PC-9 (cell line): ENCODE data around the gene HAPLN2. TPM values are rescaled to one million over a fixed set of nuclear protein-coding genes. Genes with fewer than 3 reads are reported as not detected.

Experiments
- BruUV-seq: library from RNA; stranded (reverse); fragments of 400-500 nt; replicated peaks from 2 replicates; lab custom pipeline; 2021; lab: Mats Ljungman, UMichigan
- CTCF ChIA-PET: fragments of 300-600 bp; sonication (Branson Sonifier 250); formaldehyde crosslinking; loops from one replicate; lab custom pipeline; 2022; ENCODE audit warnings: antibody characterized with exemption; lab: Charles Lee
- POLR2A ChIA-PET: fragments of 300-600 bp; sonication (Branson Sonifier 250); formaldehyde crosslinking; loops from one replicate; lab custom pipeline; 2022; ENCODE audit warnings: antibody characterized with exemption; ENCODE audit not compliant: unreplicated experiment; lab: Charles Lee
- DNase-seq, 2 experiments: peaks; one replicate each; pipeline versions ENCODE4 v3.0.0 to v3.0.0-alpha.2; 2015 to 2022; ENCODE audit warnings: mixed read lengths in 1 of 2
- H2AFZ ChIP-seq: fragments of 200-600 bp; sonication (generic); 2 replicates; pipeline ENCODE4 v1.8.1; 2017; ENCODE audit warnings: antibody characterized with exemption
- H3F3A ChIP-seq: fragments of 200-600 bp; sonication (generic); 2 replicates; pipeline ENCODE4 v1.8.1; 2017; ENCODE audit warnings: antibody characterized with exemption, mild to moderate bottlenecking, low read depth; ENCODE audit not compliant: insufficient read depth
- H3K27ac ChIP-seq: fragments of 200-600 bp; sonication (generic); 2 replicates; pipeline ENCODE4 v1.6.1; 2016; ENCODE audit warnings: mixed run types
- H3K27me3 ChIP-seq: fragments of 200-600 bp; sonication (generic); 2 replicates; pipeline ENCODE4 v1.6.1; 2016; ENCODE audit warnings: low read depth, mixed run types; ENCODE audit not compliant: insufficient read depth
- H3K36me3 ChIP-seq: fragments of 200-600 bp; sonication (generic); 2 replicates; pipeline ENCODE4 v1.6.1; 2016; ENCODE audit warnings: low read depth, mixed run types
- H3K4me1 ChIP-seq: fragments of 200-600 bp; sonication (generic); replicated peaks from 2 replicates; pipeline ENCODE4 v1.6.1; 2016; ENCODE audit warnings: mixed run types; ENCODE audit not compliant: insufficient read depth
- H3K4me2 ChIP-seq: fragments of 200-600 bp; sonication (generic); 2 replicates; pipeline ENCODE4 v1.6.1; 2017; ENCODE audit warnings: mixed run types
- H3K4me3 ChIP-seq: fragments of 200-600 bp; sonication (generic); 2 replicates; pipeline ENCODE4 v1.6.1; 2016; ENCODE audit warnings: mixed run types
- H3K79me2 ChIP-seq: fragments of 200-600 bp; sonication (generic); 2 replicates; pipeline ENCODE4 v1.6.1; 2017; ENCODE audit warnings: low read depth, mixed run types
- H3K9me2 ChIP-seq: fragments of 200-600 bp; sonication (generic); 2 replicates; pipeline ENCODE4 v1.8.1; 2017; ENCODE audit warnings: mild to moderate bottlenecking; ENCODE audit not compliant: insufficient read depth
- H3K9me3 ChIP-seq: fragments of 200-600 bp; sonication (generic); 2 replicates; pipeline ENCODE4 v1.8.1; 2016; ENCODE audit warnings: low read depth; ENCODE audit not compliant: insufficient read depth
- H4K20me1 ChIP-seq: fragments of 200-600 bp; sonication (generic); 2 replicates; pipeline ENCODE4 v1.8.1; 2017; ENCODE audit not compliant: insufficient read depth
- CTCF ChIP-seq: fragments of 200-600 bp; sonication (generic); conservative IDR thresholded peaks from 2 replicates; pipeline ENCODE4 v1.6.1; 2017; ENCODE audit warnings: mixed run types, antibody characterized with exemption, mild to moderate bottlenecking, moderate library complexity
- EZH2 ChIP-seq: fragments of 200-600 bp; sonication (generic); IDR thresholded peaks from 2 replicates; pipeline ENCODE4 v1.8.0; 2017; ENCODE audit warnings: antibody characterized with exemption, low read depth
- intact Hi-C: fragments of 100-400 bp; cut with micrococcal nuclease; formaldehyde crosslinking; loops from one replicate; pipeline ENCODE4 v1.10.0; 2022; ENCODE audit not compliant: unreplicated experiment
- total RNA-seq: library from RNA; stranded (reverse); gene quantifications from 2 replicates; pipeline ENCODE4 v1.2.3, GENCODE V29; 2021

HAPLN2 gene
- total RNA-seq, 1 experiment from 2014 or later = not detected

- Histone ChIP-seq H3K36me3 (peaks cover 23% of the 10 kb centered on the region), H3K4me2 (no peak overlapping the region)
These were observed 27.6 kb downstream of the HAPLN2 start for GRCh38 chr1:156646738-156647211.

GRCh38 chr1:156647351-156647750 is 28.1 kb downstream of the HAPLN2 start:
- ChIA-PET POLR2A (no interaction called here), CTCF (no interaction called here)
- intact Hi-C loops = no loop called here
- H2AFZ ChIP-seq = no peak overlapping the region
- DNase-seq = no peak
- no peak overlapping the region for H3K4me2 ChIP-seq
- no peak for TF ChIP-seq EZH2
- TF ChIP-seq CTCF = no peak
- H4K20me1 ChIP-seq = peaks cover 98% of the 10 kb centered on the region
- no peaks in the 10 kb centered on the region for H3K79me2 ChIP-seq
- H3K27ac ChIP-seq = no peak overlapping the region
- no peaks in the 10 kb centered on the region for H3K9me2 ChIP-seq
- BruUV-seq = no TSS peak
- H3K36me3 ChIP-seq = peaks cover 23% of the 10 kb centered on the region
- H3K9me3 ChIP-seq = no peaks in the 10 kb centered on the region
- H3K27me3 ChIP-seq = no peaks in the 10 kb centered on the region
- H3K4me3 ChIP-seq = no peak overlapping the region
- H3K4me1 ChIP-seq = no peaks in the 10 kb centered on the region
- peaks cover 45% of the 10 kb centered on the region; the same call in 1 of the 2 replicates for H3F3A ChIP-seq

More at GRCh38 chr1:156646738-156647211, 27.6 kb downstream of the HAPLN2 start:
- Histone ChIP-seq H2AFZ (no peak overlapping the region), H4K20me1 (peaks cover 96% of the 10 kb centered on the region), H3K4me1 (no peaks in the 10 kb centered on the region), H3K9me2 (no peaks in the 10 kb centered on the region), H3K27ac (no peak overlapping the region), H3K79me2 (no peaks in the 10 kb centered on the region), H3K9me3 (no peaks in the 10 kb centered on the region), H3F3A (peaks cover 45% of the 10 kb centered on the region; the same call in 1 of the 2 replicates), H3K4me3 (no peak overlapping the region), H3K27me3 (no peaks in the 10 kb centered on the region)
- ChIA-PET POLR2A (no interaction called here), CTCF (no interaction called here)
- intact Hi-C loops = no loop called here
- DNase-seq = no peak
- BruUV-seq = no TSS peak
- TF ChIP-seq EZH2 (no peak), CTCF (no peak)

- no peak overlapping the region for H3K4me3 ChIP-seq
- H2AFZ ChIP-seq = no peak overlapping the region
- CTCF ChIA-PET = no interaction called here
- H3K9me3 ChIP-seq = no peaks in the 10 kb centered on the region
- no peak overlapping the region for H3K4me2 ChIP-seq
- no peak for DNase-seq
- no peaks in the 10 kb centered on the region for H3K9me2 ChIP-seq
- no peak overlapping the region for H3K27ac ChIP-seq
- POLR2A ChIA-PET = no interaction called here
- peaks cover 7% of the 10 kb centered on the region; the same call in 1 of the 2 replicates for H3K79me2 ChIP-seq
- peaks cover 98% of the 10 kb centered on the region for H4K20me1 ChIP-seq
- peaks cover 43% of the 10 kb centered on the region; the same call in 1 of the 2 replicates for H3F3A ChIP-seq
- no peaks in the 10 kb centered on the region for H3K27me3 ChIP-seq
- BruUV-seq = no TSS peak
- intact Hi-C loops = no loop called here
- TF ChIP-seq EZH2 (no peak), CTCF (no peak)
- H3K4me1 ChIP-seq = no peaks in the 10 kb centered on the region
- peaks cover 24% of the 10 kb centered on the region for H3K36me3 ChIP-seq
These were observed 29.3 kb downstream of the HAPLN2 start for GRCh38 chr1:156648496-156648895.
